HG03571 (cell line): ENCODE data around the gene PFKFB1.

Experiments used
- ATAC-seq: cut with Tn5 transposase; IDR thresholded peaks from one replicate; pipeline ENCODE4 v1.9.1; 2021; ENCODE audit not compliant: unreplicated experiment

The PFKFB1 gene

GRCh38 chrX:54994099-54994498, at the start of gene PFKFB1:
Gene PFKFB1, minus strand, starts transcription at chrX:54994188. Its CDS starts 181 bp downstream, at chrX:54994007.
- ATAC-seq, result no peak

GRCh38 chrX:55041514-55041913, 47.5 kb upstream of the PFKFB1 start:
- ATAC-seq, result no peak

- no peak for ATAC-seq
These were observed 45.5 kb upstream of the PFKFB1 start for GRCh38 chrX:55039471-55039870.

GRCh38 chrX:55033429-55033828, 39.4 kb upstream of the PFKFB1 start:
- ATAC-seq, result no peak

DNA sequence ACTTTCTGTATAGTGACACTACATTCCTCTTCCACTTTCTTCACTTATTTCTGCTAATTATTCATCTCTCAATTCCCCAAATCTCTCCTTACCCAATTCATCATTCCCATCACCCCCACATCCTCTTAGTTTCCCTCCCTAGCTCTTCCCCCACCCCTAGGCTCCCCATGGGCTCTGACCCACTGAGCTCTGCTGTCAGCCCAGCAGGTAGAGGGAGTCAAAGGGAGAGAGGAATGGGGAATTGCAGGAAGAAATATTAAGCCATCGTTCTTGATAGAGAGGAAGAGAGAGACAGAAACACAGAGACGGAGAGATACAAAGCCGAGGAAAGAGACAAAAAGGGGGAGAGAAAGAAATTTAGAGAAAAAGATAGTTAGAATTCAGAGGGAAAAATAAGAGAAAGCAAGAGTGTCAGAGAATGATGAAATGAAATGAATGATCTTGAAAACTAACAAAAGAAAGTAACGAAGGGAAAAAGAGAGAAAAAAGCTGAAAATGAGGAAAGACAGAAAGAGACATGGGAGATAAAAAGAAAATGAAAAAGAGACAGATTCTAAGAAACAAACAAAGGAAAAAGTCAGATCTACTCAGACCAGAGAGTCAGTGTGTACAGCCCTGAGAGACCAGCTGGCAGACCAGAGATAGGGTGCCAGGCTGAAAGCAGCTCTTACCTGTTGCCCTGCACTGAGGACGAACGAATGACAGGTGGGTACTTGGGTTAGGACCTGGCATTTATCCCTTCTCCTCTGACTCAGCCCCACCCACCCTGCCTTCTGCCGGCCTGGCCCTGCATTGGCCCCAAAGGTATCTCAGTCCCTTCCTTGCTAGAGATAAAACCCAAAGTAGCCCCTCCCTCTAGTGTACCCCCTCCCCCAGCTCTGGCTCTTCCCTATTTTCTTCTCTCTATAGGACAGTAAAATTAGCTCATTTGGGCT, 36.5 kb upstream of the PFKFB1 start, which contains the start of gene ALAS2:
Gene ALAS2 (minus strand): TSS at position 707 of the 935 bp plus-strand sequence. CDS start 4,977 bp downstream, outside the sequence.
- ATAC-seq, result no peak

DNA sequence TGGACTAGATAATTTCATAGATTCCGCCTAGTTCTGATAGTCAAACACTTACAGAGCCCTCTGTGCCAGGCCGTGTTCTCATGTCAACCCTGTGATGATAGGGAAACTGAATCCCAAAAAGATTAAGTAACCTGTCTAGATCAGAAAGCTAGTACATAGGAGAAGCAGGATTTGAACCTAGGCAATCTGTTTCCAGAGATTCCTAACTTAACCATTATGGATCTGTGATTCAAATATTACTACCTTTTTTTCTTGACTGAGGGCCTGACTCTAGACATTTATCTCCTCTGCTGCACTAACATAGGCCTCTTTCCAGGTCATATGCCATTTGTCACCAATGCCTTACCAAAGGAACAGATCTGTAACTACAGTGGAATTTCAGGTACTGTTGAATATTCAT, 35.3 kb upstream of the PFKFB1 start:
- ATAC-seq, result no peak

DNA sequence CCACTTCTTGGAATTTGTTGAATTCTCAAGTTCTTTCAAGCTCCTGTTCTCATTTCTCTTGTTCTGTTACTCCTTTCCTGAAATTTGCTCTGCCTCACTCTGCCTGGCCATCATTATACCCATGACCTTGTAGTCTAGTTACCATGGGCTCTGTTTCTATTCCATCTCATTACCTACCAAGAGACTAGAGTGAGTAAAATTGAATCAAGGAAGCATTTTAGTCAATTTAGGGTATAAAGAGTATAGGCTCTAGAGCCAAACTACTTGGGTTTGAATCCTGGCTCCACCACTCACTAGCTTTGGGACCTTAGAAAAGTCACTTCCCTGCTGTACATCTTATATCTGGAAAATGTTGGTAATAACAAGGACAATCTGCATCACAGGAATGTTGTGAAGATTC, 34.6 kb upstream of the PFKFB1 start:
- ATAC-seq, result no peak

DNA sequence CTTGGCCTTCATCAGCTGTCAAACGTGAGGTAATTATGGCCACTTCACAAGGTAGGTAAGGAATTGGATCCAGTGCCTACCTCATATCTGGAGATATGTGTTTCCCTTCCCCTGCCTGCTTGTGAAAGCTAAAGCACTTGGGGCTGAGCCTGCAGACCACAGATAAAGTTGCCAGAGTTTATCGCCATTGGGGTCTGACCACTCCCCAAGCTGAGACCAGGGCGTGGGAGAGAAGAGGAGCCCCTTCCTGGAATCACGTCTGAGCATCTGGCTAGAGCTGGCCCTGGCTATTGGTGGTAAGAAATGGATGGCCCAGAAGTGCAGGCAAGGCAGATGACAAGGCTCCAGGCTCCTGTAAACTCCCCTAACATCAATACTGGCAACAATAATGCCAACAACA, 34.1 kb upstream of the PFKFB1 start:
- no peak for ATAC-seq

DNA sequence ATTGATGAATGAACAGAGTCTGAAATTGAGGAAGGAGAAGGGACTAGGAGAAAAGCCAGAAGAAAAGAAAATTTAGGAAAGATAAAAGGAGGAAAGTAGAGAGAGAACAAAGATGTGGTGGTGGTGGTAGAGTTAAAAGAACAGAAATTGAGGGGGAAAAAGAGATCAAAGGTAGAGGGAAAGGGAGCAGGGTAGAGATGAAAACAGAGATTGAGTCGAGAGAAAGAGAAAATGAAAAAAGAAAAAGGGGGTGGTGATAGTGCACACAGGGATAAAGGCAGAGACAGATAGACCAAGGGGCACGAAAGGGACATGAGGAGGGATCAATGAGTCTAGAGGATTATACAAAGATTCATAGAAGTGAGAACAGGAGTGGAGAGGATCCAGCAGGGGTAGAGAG, 32.9 kb upstream of the PFKFB1 start:
- ATAC-seq, result no peak

- ATAC-seq, result no peak
These were observed 32.2 kb upstream of the PFKFB1 start for GRCh38 chrX:55026143-55026542.

DNA sequence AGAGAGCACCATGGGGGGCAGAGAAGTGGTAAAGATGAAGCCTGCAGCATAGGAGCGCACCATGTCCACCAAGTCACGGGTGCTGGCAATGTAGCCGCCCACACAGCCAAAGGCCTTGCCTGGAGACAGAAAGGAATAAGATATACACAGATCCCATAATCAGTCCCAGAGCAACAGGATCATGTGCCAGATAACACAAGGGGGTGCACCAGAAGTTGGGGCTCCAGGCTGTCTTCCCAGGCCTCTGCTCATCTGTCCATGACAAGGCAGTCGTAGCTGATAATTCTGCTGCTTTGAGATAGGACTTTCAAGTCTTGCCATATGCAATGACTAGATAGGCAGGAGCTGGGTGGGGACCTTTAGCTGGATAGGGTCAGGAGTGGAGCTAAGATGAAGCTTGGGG, 20.9 kb upstream of the PFKFB1 start:
- no peak for ATAC-seq

DNA sequence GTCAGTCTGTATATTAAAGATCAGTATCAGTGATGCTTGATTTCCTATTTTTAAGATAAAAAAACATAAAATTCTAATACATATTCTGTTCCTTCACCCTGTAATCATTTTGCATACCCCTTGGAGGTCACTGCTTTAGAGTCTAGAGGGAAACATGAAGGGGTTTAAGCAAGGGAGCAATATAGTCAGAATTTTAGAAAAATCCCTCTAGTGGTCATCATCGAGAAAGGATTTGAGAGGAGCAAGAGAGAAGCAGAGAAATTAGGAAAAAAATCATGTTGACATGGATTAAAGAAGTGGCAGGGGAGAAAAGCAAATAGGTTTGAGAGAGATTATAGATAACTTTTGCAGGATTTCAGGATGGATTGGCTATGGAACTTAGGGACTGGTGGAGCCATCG, 17.3 kb upstream of the PFKFB1 start:
- no peak for ATAC-seq

DNA sequence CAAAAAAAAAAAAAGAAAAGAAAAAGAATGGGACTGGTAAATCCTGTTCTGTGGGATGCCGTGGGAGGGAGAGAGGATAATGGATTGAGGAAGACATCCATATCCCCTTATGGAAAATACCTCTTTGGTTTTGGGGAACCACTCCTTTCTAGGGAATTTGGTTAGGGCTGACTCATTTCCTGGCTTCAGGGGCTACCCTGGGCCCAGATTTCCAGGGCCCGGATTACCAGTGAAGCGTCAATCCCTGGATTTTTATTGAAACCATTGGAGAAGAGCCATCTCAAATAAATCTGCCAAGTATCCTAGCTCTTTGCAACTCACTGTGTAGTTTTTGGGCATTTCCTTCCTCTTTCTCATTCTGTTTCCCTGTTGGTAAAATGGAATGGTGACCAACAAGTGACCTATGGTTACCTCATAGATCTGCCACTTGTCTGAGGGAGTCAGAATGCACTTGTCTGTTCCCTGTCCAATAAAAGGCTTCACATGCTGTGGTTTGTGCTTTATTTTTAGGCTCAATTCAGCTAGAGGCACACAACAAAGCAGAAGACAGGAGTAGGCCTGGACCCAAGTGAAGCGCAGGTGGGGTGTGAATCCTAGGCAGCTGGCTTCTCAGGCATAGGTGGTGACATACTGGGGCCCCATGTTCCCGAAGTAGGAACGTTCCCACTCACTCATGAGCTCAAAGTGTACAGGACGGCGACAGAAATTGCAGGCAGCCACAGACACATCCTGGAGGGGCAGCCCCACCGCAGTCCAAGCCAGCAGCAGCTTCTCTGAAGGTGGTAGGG, 14.8 kb upstream of the PFKFB1 start:
- ATAC-seq, result no peak

DNA sequence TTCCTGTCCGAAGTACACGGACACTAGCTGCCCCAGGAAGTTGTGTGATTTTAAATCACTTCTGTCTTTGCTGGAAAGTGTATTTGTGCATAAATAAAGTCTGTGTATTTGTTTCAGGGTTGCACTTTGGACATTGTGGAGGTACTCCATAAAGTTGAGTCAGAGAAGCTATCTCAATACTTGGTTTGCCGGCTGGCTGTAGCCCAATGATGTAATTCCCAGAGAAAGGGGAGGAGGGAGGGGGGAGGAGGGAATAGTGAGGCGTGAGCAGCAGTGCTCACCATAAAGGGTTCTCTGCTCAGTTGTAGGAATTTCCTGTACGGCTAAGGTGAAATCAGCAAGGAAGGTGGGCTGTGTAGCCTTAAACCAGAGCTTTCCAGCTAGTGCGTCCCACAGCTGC, 13.7 kb upstream of the PFKFB1 start:
- no peak for ATAC-seq

- ATAC-seq, result no peak
These were observed 13.0 kb upstream of the PFKFB1 start for GRCh38 chrX:55006827-55007621.

- ATAC-seq, result no peak
These were observed 11.3 kb upstream of the PFKFB1 start for GRCh38 chrX:55005256-55005655.

- no peak for ATAC-seq
These were observed 10.2 kb upstream of the PFKFB1 start for GRCh38 chrX:55004231-55004630.

DNA sequence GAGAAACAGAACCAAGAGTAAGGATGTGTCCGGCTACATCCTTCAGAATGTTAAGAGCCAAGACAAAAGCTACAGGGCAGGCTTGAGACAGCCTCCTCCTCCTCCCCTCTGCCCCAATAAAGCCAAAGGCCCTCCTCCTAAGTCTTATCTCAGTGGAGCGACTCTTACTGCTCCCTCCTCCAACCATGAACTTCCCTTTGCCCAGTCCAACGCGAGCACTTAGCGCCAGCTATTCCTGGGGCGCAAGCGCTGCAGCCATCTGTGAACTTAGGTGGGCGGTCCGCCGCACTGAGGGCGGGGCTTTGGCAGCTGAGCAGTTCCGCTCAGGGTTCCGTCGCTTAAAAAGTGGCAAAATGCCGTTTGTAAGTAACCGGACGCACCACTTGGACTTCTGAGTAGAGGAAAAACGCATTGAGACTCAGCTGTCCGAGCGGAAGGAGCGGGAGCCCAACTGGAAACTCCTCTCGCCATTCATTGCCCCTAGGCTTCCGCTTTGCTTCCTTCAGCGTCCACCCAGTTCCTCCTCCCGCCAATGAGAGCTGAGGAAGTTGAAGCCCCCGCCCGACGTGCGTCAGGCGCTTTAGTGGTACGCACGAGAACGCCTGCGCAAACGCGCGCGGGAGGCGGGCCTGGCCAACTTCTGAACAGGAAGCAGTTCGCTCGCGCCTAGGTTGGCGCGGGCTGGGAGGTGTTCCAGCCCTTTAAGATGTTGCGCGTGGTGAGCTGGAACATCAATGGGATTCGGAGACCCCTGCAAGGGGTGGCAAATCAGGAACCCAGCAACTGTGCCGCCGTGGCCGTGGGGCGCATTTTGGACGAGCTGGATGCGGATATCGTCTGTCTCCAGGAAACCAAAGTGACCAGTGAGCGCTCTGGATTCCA, 6.0 kb upstream of the PFKFB1 start, which contains the start of gene APEX2:
Gene APEX2 (plus strand): TSS at position 647 of the 882 bp plus-strand sequence. CDS start 60 bp downstream, at position 707.
- ATAC-seq, result peak; percentile 96

GRCh38 chrX:54995621-54996020, 1.6 kb upstream of the PFKFB1 start:
- no peak for ATAC-seq
